Endothelial cell of umbilical vein (primary cell): ENCODE measurements around the gene CBFA2T3. TPM values are rescaled to one million over a fixed set of nuclear protein-coding genes. Genes with fewer than 3 reads are reported as not detected.

ENCODE experiments used
- BruUV-seq: library from RNA; stranded (reverse); fragments of 400-500 nt; replicated peaks from 2 replicates; lab custom pipeline; 2021; lab: Mats Ljungman, UMichigan
- CTCF ChIA-PET: fragments of 300-600, 350-600 bp; sonication (Branson Sonifier 250); formaldehyde crosslinking; loops from one replicate; lab custom pipeline; 2021; ENCODE audit warnings: antibody characterized with exemption, inconsistent platforms; lab: Charles Lee
- POLR2A ChIA-PET: fragments of 300-600, 350-600 bp; sonication (Branson Sonifier 250); formaldehyde crosslinking; loops from one replicate; lab custom pipeline; 2021; ENCODE audit warnings: antibody characterized with exemption, inconsistent platforms; lab: Charles Lee
- DNase-seq: peaks from one replicate; pipeline ENCODE4 v3.0.0-alpha.2; 2011; ENCODE audit warnings: low read depth, low spot score
- FAIRE-seq: peaks from 2 replicates; lab custom pipeline; 2011; peaks lifted over from hg19 to GRCh38; lab: Jason Lieb, UNC
- H2AFZ ChIP-seq: 2 replicates; pipeline ENCODE4 v1.6.0; 2012; ENCODE audit warnings: low read depth, low read length, control low read depth, inconsistent platforms
- H3K27ac ChIP-seq: 2 replicates; pipeline ENCODE4 v1.5.1; 2011; ENCODE audit warnings: low read depth, mild to moderate bottlenecking, control low read depth, low read length, moderate library complexity; ENCODE audit not compliant: insufficient read depth
- H3K27me3 ChIP-seq, 2 experiments: 2 replicates each; pipeline versions ENCODE4 v1.6.0 to v1.6.1; 2011; ENCODE audit warnings: low read length in 2 of 2, mixed read lengths in 1 of 2; ENCODE audit not compliant: control insufficient read depth in 2 of 2, insufficient read depth in 2 of 2
- H3K36me3 ChIP-seq, 2 experiments: 2 replicates in 1 of 2; 3 replicates in 1 of 2; pipeline ENCODE4 v1.5.1; 2011; ENCODE audit warnings: low read length in 2 of 2, mild to moderate bottlenecking in 1 of 2, moderate library complexity in 1 of 2; ENCODE audit not compliant: control insufficient read depth in 2 of 2, insufficient read depth in 2 of 2; ENCODE audit errors: extremely low read depth in 1 of 2
- H3K4me1 ChIP-seq: 3 replicates; pipeline ENCODE4 v1.5.1; 2011; ENCODE audit warnings: mild to moderate bottlenecking, low read length; ENCODE audit not compliant: control insufficient read depth, insufficient read depth; ENCODE audit errors: extremely low read depth
- H3K4me2 ChIP-seq: 2 replicates; pipeline ENCODE4 v1.6.1; 2011; ENCODE audit warnings: low read length, control low read depth, mixed read lengths; ENCODE audit not compliant: insufficient read depth
- H3K4me3 ChIP-seq, 3 experiments: fragments of 200-600 bp in 1 of 3; sonication (generic), shearing (Covaris generic) in 1 of 3; replicated peaks in 1 of 3; 2 replicates each; pipeline ENCODE4 v1.5.1; 2011 to 2016; ENCODE audit warnings: control low read depth in 3 of 3, low read length in 3 of 3, mild to moderate bottlenecking in 2 of 3, inconsistent platforms in 1 of 3, low read depth in 1 of 3, moderate library complexity in 1 of 3; ENCODE audit not compliant: insufficient read depth in 1 of 3
- H3K79me2 ChIP-seq: 2 replicates; pipeline ENCODE4 v1.6.0; 2012; ENCODE audit warnings: low read length, inconsistent platforms; ENCODE audit not compliant: control insufficient read depth, insufficient read depth
- H3K9ac ChIP-seq: replicated peaks from 2 replicates; pipeline ENCODE3; 2011; ENCODE audit warnings: low read length, control low read depth; ENCODE audit not compliant: insufficient read depth; ENCODE audit errors: extremely low read depth
- H3K9me1 ChIP-seq: replicated peaks from 3 replicates; pipeline ENCODE4 v1.6.0; 2011; ENCODE audit warnings: mild to moderate bottlenecking, low read length; ENCODE audit not compliant: control insufficient read depth, insufficient read depth; ENCODE audit errors: extremely low read depth
- H3K9me3 ChIP-seq: replicated peaks from 2 replicates; pipeline ENCODE4 v1.5.1; 2012; ENCODE audit warnings: low read length, inconsistent platforms; ENCODE audit not compliant: control insufficient read depth, insufficient read depth
- H4K20me1 ChIP-seq: replicated peaks from 2 replicates; pipeline ENCODE3; 2011; ENCODE audit warnings: mild to moderate bottlenecking, low read length; ENCODE audit not compliant: control insufficient read depth, insufficient read depth; ENCODE audit errors: extremely low read depth
- CTCF ChIP-seq, 2 donors: IDR thresholded peaks; 1 replicate in 1 of 2; 2 replicates in 1 of 2; pipeline ENCODE4 v1.5.1; 2011; ENCODE audit warnings: low read length in 2 of 2, mild to moderate bottlenecking in 2 of 2, moderate library complexity in 2 of 2, control low read depth in 1 of 2, inconsistent platforms in 1 of 2, low read depth in 1 of 2; ENCODE audit not compliant: insufficient read depth in 1 of 2; ENCODE audit errors: extremely low read depth in 1 of 2
- EZH2 ChIP-seq: IDR thresholded peaks from 2 replicates; pipeline ENCODE4 v1.6.1; 2012; ENCODE audit warnings: borderline replicate concordance, low read depth, mild to moderate bottlenecking, moderate library complexity, low read length, inconsistent platforms; ENCODE audit not compliant: severe bottlenecking
- FOS ChIP-seq: IDR thresholded peaks from 2 replicates; pipeline ENCODE4 v1.6.1; 2011; ENCODE audit warnings: mild to moderate bottlenecking, low read length, moderate library complexity, borderline replicate concordance; ENCODE audit not compliant: insufficient read depth
- GATA2 ChIP-seq: IDR thresholded peaks from 2 replicates; pipeline ENCODE4 v1.7.0; 2011; ENCODE audit warnings: low read depth, mild to moderate bottlenecking, moderate library complexity, mixed read lengths, low read length; ENCODE audit not compliant: insufficient read length, insufficient read depth
- JUN ChIP-seq: IDR thresholded peaks from 2 replicates; pipeline ENCODE4 v1.6.1; 2011; ENCODE audit warnings: borderline replicate concordance, low read depth; ENCODE audit not compliant: insufficient read length, insufficient read depth
- MAX ChIP-seq: IDR thresholded peaks from 2 replicates; pipeline ENCODE4 v1.6.1; 2011; ENCODE audit not compliant: insufficient read depth, insufficient read length
- MYC ChIP-seq: IDR thresholded peaks from one replicate; pipeline ENCODE4 v1.6.1; 2011; ENCODE audit warnings: mild to moderate bottlenecking, low read depth, low read length
- POLR2A ChIP-seq: IDR thresholded peaks from 2 replicates; pipeline ENCODE4 v1.6.1; 2012; ENCODE audit warnings: low read depth, mild to moderate bottlenecking, control low read depth, low read length
- POLR2AphosphoS5 ChIP-seq: IDR thresholded peaks from 2 replicates; pipeline ENCODE4 v1.6.1; 2012; ENCODE audit warnings: low read depth, mild to moderate bottlenecking, control low read depth, low read length, moderate library complexity; ENCODE audit not compliant: insufficient read depth
- dilution Hi-C: fragments of 300-500 bp; cut with MboI; formaldehyde crosslinking; loops from one replicate; pipeline ENCODE4 v1.15.0; 2019; ENCODE audit warnings: low sequenced_read_pairs; ENCODE audit not compliant: extremely low pct_ligation_motif_present
- intact Hi-C: fragments of 100-400 bp; cut with micrococcal nuclease; formaldehyde crosslinking; loops from one replicate; pipeline ENCODE4 v1.10.0; 2022
- polyA plus RNA-seq, 4 experiments: library from polyadenylated mRNA; depleted of rRNA in 3 of 4; stranded (reverse) in 3 of 4; unstranded in 1 of 4; fragments of >200 nt; gene quantifications; 2 replicates each; pipeline versions ENCODE4 v1.2.1 to v1.2.3, GENCODE V29; 2011 to 2012; ENCODE audit warnings: missing spikeins in 1 of 4
- total RNA-seq: library from RNA; stranded (reverse); gene quantifications from 2 replicates; pipeline ENCODE4 v1.2.3, GENCODE V29; 2021

CBFA2T3 gene
- total and polyA plus RNA-seq, 2 donors (not counting 3 experiments of a cell fraction or from before 2014, with no cell fraction given): not detected

GRCh38 chr16:89023151-89023551 is 46.1 kb upstream of the CBFA2T3 start:
- TF ChIP-seq MAX (no peak), GATA2 (no peak), MYC (no peak), POLR2A (no peak), POLR2AphosphoS5 (no peak), JUN (no peak), EZH2 (no peak), CTCF (IDR thresholded peaks at IDR 0.05; ENCODE audit: extremely low read depth in 1 of 2, insufficient read depth in 1 of 2, low read depth in 1 of 2, low read length in 2 of 2) (no peak), FOS (no peak)
- ChIA-PET POLR2A (no interaction called here), CTCF (no interaction called here)
- no peak overlapping the region for H3K27ac ChIP-seq
- no peaks in the 10 kb centered on the region for H3K9me3 ChIP-seq
- no peaks in the 10 kb centered on the region for H3K9me1 ChIP-seq
- H3K27me3 ChIP-seq: peaks cover 1 to 3% of the 10 kb centered on the region in 2 experiments
- no TSS peak for BruUV-seq
- no peak overlapping the region for H3K4me2 ChIP-seq
- H3K4me1 ChIP-seq: no peaks in the 10 kb centered on the region
- intact Hi-C loops: no loop called here
- dilution Hi-C loops: no loop called here
- DNase-seq (no peak), FAIRE-seq (no peak)
- H3K9ac ChIP-seq: no peak overlapping the region
- no peaks in the 10 kb centered on the region for H4K20me1 ChIP-seq
- no peaks in the 10 kb centered on the region for H3K36me3 ChIP-seq
- H3K4me3 ChIP-seq: no peak overlapping the region
- no peak overlapping the region for H2AFZ ChIP-seq
- H3K79me2 ChIP-seq: no peaks in the 10 kb centered on the region
